ENCODE measurements around the gene COTL1.

- TF ChIP-seq CTCF (IDR thresholded peaks at IDR 0.05) = peak in 1 of 4 experiments; percentile 12
- peak in 1 of 2 donors; percentile 49 for TF ChIP-seq POLR2A (IDR thresholded peaks at IDR 0.05)
These were observed 30.1 kb upstream of the COTL1 start, which contains the start of gene KLHL36 for GRCh38 chr16:84647828-84648594.
